CD14-positive monocyte (primary cell): ENCODE measurements around the gene RASGEF1B. TPM values are rescaled to one million over a fixed set of nuclear protein-coding genes. Genes with fewer than 3 reads are reported as not detected.

Experiments used
- DNase-seq, 3 donors: peaks; one replicate each; pipeline ENCODE4 v3.0.0-alpha.2; 2011 to 2022
- H2AFZ ChIP-seq: 2 replicates; pipeline ENCODE4 v1.6.0; 2012; ENCODE audit warnings: mild to moderate bottlenecking, low read depth, low read length, inconsistent platforms; ENCODE audit not compliant: insufficient read depth, poor library complexity, severe bottlenecking
- H3K27ac ChIP-seq, 2 donors: 1 replicate in 1 of 2; 2 replicates in 1 of 2; pipeline ENCODE4 v1.5.1; 2012 to 2013; ENCODE audit warnings: low read length in 2 of 2, control low read depth in 1 of 2, inconsistent platforms in 1 of 2, low read depth in 1 of 2, mild to moderate bottlenecking in 1 of 2
- H3K27me3 ChIP-seq, 2 donors: one replicate each; pipeline versions ENCODE4 v1.6.0 to v1.6.1; 2011 to 2013; ENCODE audit warnings: low read length in 2 of 2; ENCODE audit not compliant: control insufficient read depth in 2 of 2, insufficient read depth in 2 of 2
- H3K36me3 ChIP-seq, 2 donors: replicated peaks in 1 of 2; 1 replicate in 1 of 2; 2 replicates in 1 of 2; pipeline versions ENCODE4 v1.5.1 to v1.6.1; 2012 to 2013; ENCODE audit warnings: low read length in 2 of 2, control low read depth in 1 of 2, inconsistent platforms in 1 of 2, mild to moderate bottlenecking in 1 of 2; ENCODE audit not compliant: insufficient read depth in 2 of 2, control insufficient read depth in 1 of 2
- H3K4me1 ChIP-seq, 2 donors: 1 replicate in 1 of 2; 2 replicates in 1 of 2; pipeline versions ENCODE4 v1.5.1 to v1.6.1; 2012 to 2013; ENCODE audit warnings: low read length in 2 of 2, control low read depth in 1 of 2, inconsistent platforms in 1 of 2, mild to moderate bottlenecking in 1 of 2, moderate library complexity in 1 of 2; ENCODE audit not compliant: insufficient read depth in 2 of 2, control insufficient read depth in 1 of 2
- H3K4me2 ChIP-seq: replicated peaks from 2 replicates; pipeline ENCODE3; 2012; ENCODE audit warnings: low read length, moderate library complexity, mild to moderate bottlenecking; ENCODE audit not compliant: poor library complexity, severe bottlenecking; ENCODE audit errors: extremely low read depth
- H3K4me3 ChIP-seq, 3 experiments: fragments of 200-600 bp in 1 of 3; sonication (generic) in 1 of 3; replicated peaks in 1 of 3; 1 replicate in 2 of 3; 2 replicates in 1 of 3; pipeline ENCODE4 v1.5.1; 2011 to 2013; ENCODE audit warnings: low read length in 3 of 3, mild to moderate bottlenecking in 3 of 3, control low read depth in 2 of 3, low read depth in 2 of 3, inconsistent platforms in 1 of 3, moderate library complexity in 1 of 3
- H3K79me2 ChIP-seq: 2 replicates; pipeline ENCODE4 v1.6.0; 2012; ENCODE audit warnings: mild to moderate bottlenecking, control low read depth, inconsistent platforms, low read length, moderate library complexity; ENCODE audit not compliant: insufficient read depth
- H3K9ac ChIP-seq: 2 replicates; pipeline ENCODE4 v1.6.0; 2017; ENCODE audit warnings: low read length, mild to moderate bottlenecking; ENCODE audit not compliant: insufficient read depth, poor library complexity, severe bottlenecking
- H3K9me3 ChIP-seq, 2 donors: replicated peaks in 1 of 2; 1 replicate in 1 of 2; 2 replicates in 1 of 2; pipeline versions ENCODE4 v1.5.1 to v1.6.1; 2012 to 2013; ENCODE audit warnings: low read length in 2 of 2, control low read depth in 1 of 2; ENCODE audit not compliant: control insufficient read depth in 1 of 2, insufficient read depth in 1 of 2
- H4K20me1 ChIP-seq: 2 replicates; pipeline ENCODE4 v1.6.0; 2012; ENCODE audit warnings: mild to moderate bottlenecking, low read length, control low read depth, moderate library complexity; ENCODE audit not compliant: insufficient read depth
- H3K27ac Mint-ChIP-seq, 7 donors: one replicate each; pipeline ENCODE4 v1.8.0; 2020; ENCODE audit warnings: mild to moderate bottlenecking in 7 of 7, mixed read lengths in 7 of 7, moderate library complexity in 6 of 7, inconsistent platforms in 2 of 7
- H3K27me3 Mint-ChIP-seq, 3 donors: one replicate each; pipeline ENCODE4 v1.8.0; 2021 to 2022; ENCODE audit warnings: low read depth in 3 of 3, mild to moderate bottlenecking in 3 of 3, mixed read lengths in 3 of 3, moderate library complexity in 3 of 3, inconsistent platforms in 1 of 3
- H3K36me3 Mint-ChIP-seq, 2 donors: one replicate each; pipeline ENCODE4 v1.8.0; 2020; ENCODE audit warnings: mixed read lengths in 2 of 2, inconsistent platforms in 1 of 2, mild to moderate bottlenecking in 1 of 2
- H3K4me1 Mint-ChIP-seq: one replicate; pipeline ENCODE4 v1.8.0; 2020; ENCODE audit warnings: mild to moderate bottlenecking, mixed read lengths
- H3K4me3 Mint-ChIP-seq, 2 donors: one replicate each; pipeline ENCODE4 v1.8.0; 2020; ENCODE audit warnings: mild to moderate bottlenecking in 2 of 2, mixed read lengths in 2 of 2, moderate library complexity in 1 of 2
- H3K9me3 Mint-ChIP-seq, 7 donors: one replicate each; pipeline ENCODE4 v1.8.0; 2020 to 2022; ENCODE audit warnings: mixed read lengths in 7 of 7, mild to moderate bottlenecking in 6 of 7, moderate library complexity in 6 of 7, inconsistent platforms in 2 of 7
- WGBS: methylation state at CpG from one replicate; pipeline ENCODE4 v1.1.5; 2013; ENCODE audit warnings: missing lambda C conversion rate; ENCODE audit not compliant: insufficient coverage; 5-methylcytosine and 5-hydroxymethylcytosine counted together
- intact Hi-C, 2 donors: fragments of 100-400 bp; cut with micrococcal nuclease; formaldehyde crosslinking; loops; one replicate each; pipeline versions ENCODE4 v1.15.0 to v1.15.1; 2023
- polyA plus RNA-seq, 3 donors: library from polyadenylated mRNA; depleted of rRNA in 1 of 3; unstranded in 2 of 3; stranded (reverse) in 1 of 3; fragments of 300-500 nt in 2 of 3; fragments of >200 nt in 1 of 3; fragmentation: Illumina TruSeq in 2 of 3; gene quantifications; 1 replicate in 2 of 3; 2 replicates in 1 of 3; pipeline ENCODE4 v1.2.3, GENCODE V29; 2012 to 2021
- TF ChIP-seq, protein P1 (sequence below): fragments of 200-600 bp; IDR thresholded peaks from one replicate; pipeline ENCODE4 v1.8.0; 2022; ENCODE audit warnings: antibody characterized with exemption, mild to moderate bottlenecking

RASGEF1B gene
- polyA plus RNA-seq, 3 donors = 20.3 to 76.9 (median 36.6) TPM

DNA sequence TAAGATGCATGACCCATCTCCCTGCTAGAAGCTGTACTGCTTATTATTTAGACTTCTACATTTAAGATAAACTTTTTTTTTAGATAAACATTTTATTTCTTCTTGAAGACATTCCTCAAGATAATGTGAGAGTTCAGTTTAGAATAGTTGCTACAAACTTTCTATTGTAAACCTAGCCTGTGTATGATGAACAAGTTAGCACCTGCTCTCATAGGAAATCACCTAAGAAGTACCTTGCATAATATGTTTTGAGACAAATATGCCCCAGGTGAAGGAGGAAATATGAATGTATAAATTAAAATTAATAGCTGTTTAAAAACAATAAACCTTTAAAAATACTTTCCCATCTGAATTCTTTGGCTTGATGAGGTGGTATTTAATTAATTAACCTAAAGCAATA lies 35.6 kb downstream of the RASGEF1B start:
- Mint-ChIP-seq H3K4me1 (no peaks in the 10 kb centered on the region), H3K4me3 (no peak overlapping the region), H3K27ac (no peak overlapping the region), H3K9me3 (peaks cover 0 to 2% (median 0%) of the 10 kb centered on the region in 7 donors), H3K36me3 (peaks cover 56 to 62% of the 10 kb centered on the region in 2 donors), H3K27me3 (no peaks in the 10 kb centered on the region)
- peaks cover 11 to 63% of the 10 kb centered on the region in 2 donors for H3K36me3 ChIP-seq
- no peak overlapping the region for H2AFZ ChIP-seq
- no peaks in the 10 kb centered on the region for H3K27me3 ChIP-seq
- intact Hi-C loops = no loop called here
- H3K27ac ChIP-seq = no peak overlapping the region
- DNase-seq = no peak
- H3K9ac ChIP-seq = no peak overlapping the region
- H3K9me3 ChIP-seq = no peaks in the 10 kb centered on the region
- no peak overlapping the region for H3K4me2 ChIP-seq
- no peak overlapping the region for H3K4me3 ChIP-seq
- no peaks in the 10 kb centered on the region for H3K4me1 ChIP-seq
- TF ChIP-seq, protein P1, sequence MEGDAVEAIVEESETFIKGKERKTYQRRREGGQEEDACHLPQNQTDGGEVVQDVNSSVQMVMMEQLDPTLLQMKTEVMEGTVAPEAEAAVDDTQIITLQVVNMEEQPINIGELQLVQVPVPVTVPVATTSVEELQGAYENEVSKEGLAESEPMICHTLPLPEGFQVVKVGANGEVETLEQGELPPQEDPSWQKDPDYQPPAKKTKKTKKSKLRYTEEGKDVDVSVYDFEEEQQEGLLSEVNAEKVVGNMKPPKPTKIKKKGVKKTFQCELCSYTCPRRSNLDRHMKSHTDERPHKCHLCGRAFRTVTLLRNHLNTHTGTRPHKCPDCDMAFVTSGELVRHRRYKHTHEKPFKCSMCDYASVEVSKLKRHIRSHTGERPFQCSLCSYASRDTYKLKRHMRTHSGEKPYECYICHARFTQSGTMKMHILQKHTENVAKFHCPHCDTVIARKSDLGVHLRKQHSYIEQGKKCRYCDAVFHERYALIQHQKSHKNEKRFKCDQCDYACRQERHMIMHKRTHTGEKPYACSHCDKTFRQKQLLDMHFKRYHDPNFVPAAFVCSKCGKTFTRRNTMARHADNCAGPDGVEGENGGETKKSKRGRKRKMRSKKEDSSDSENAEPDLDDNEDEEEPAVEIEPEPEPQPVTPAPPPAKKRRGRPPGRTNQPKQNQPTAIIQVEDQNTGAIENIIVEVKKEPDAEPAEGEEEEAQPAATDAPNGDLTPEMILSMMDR = no peak
- H4K20me1 ChIP-seq = no peaks in the 10 kb centered on the region
- H3K79me2 ChIP-seq = no peaks in the 10 kb centered on the region

DNA sequence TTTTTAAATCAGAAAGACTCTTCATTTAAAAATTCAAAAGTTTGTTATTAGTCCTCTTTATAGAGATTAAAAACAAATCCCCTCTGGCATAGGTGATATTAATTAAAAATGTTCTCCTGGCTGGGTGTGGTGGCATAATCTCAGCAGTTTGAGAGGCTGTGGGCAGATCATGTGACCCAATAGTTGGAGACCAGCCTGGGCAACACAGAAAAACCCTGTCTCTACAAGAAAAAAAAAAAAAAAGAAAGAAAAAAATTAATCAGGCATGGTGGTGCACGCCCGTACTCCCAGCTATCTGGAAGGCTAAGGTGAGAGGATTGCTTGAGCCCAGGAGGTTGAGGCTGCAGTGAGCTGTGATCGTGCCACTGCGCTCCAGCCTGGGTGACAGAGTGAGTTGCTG lies 38.9 kb downstream of the RASGEF1B start:
- peaks cover 17 to 66% of the 10 kb centered on the region in 2 donors for H3K36me3 ChIP-seq
- WGBS = no CpG with 5 or more reads among the region's 4 CpGs
- Mint-ChIP-seq H3K9me3 (peaks cover 4 to 15% (median 7%) of the 10 kb centered on the region in 7 donors), H3K27ac (peak overlapping the region in 1 of 7 donors; percentile 12), H3K4me3 (no peak overlapping the region), H3K27me3 (peaks cover 0 to 1% (median 0%) of the 10 kb centered on the region in 3 donors), H3K4me1 (no peaks in the 10 kb centered on the region), H3K36me3 (peaks cover 50 to 62% of the 10 kb centered on the region in 2 donors)
- no peaks in the 10 kb centered on the region for H3K4me1 ChIP-seq
- no peak overlapping the region for H3K27ac ChIP-seq
- no peak for DNase-seq
- H3K27me3 ChIP-seq = no peaks in the 10 kb centered on the region
- TF ChIP-seq, protein P1 = no peak
- H4K20me1 ChIP-seq = no peaks in the 10 kb centered on the region
- H3K9ac ChIP-seq = no peak overlapping the region
- intact Hi-C loops = no loop called here
- H3K9me3 ChIP-seq = peaks cover 0 to 4% of the 10 kb centered on the region in 2 donors
- no peak overlapping the region for H3K4me3 ChIP-seq
- no peaks in the 10 kb centered on the region for H3K79me2 ChIP-seq
- H2AFZ ChIP-seq = no peak overlapping the region
- H3K4me2 ChIP-seq = no peak overlapping the region
